ENCODE measurements around the gene SUPT3H.
"Not testable (repeated sequence)": the region's sequence is repeated elsewhere in the genome, so short reads cannot be mapped to it uniquely, and the experiment has no call there.

Gene SUPT3H

DNA sequence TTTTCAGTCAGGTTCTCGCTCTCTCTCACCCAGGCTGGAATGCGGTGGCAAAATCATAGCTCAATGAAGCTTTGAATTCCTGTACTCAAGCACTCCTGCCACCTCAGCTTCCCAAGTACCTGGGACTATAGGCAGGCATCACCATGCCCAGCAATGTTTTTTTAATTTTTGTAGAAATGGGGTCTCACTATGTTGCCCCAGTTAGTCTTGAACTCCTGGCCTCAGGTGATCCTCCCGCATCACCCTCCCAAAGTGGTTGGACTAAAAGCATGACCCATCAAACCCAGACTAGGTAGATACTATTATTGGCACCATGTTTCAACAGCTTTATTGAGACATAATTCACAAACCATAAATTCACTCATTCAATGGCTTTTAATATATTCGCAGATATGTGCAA is 122.3 kb downstream of the SUPT3H start:
- no peak for DNase-seq (ENCODE audit: low spot score)

DNA sequence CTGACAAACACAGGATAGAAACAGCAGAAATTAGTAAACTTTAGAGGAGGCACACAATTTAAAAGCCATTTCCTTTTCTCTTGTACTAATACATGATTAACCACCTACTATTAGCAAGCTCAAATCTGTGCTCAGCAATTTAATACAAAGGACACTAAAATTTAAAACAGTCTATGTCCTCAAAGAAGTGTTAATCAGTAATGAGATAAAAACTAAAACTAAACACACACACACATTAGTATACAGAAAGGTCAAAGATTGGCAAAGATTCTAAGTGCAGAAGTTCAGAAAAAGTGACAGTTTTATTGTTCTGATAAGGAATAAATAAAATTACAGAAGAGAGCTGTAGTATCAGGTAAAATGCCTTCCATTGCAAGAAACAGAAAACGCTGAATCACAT is 123.5 kb downstream of the SUPT3H start:
- DNase-seq (ENCODE audit: low spot score), result no peak

DNA sequence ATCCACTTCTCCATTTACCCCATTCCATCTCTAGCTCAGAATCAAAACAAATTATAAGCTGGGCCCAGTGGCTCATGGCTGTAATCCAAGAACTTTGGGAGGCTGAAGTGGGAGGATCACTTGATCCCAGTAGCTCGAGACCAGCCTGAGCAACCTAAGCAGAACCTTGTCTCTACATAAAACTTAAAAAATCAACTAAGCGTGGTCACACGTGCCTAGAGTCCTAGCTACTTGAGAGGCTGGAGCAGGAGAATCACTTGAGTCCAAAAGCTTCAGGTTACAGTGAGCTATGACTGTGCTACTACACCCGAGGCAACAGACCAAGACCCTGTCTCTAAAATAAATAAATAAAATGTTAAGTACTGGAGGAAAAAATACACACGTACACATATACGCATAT is 124.3 kb downstream of the SUPT3H start:
- DNase-seq (ENCODE audit: low spot score), result no peak

DNA sequence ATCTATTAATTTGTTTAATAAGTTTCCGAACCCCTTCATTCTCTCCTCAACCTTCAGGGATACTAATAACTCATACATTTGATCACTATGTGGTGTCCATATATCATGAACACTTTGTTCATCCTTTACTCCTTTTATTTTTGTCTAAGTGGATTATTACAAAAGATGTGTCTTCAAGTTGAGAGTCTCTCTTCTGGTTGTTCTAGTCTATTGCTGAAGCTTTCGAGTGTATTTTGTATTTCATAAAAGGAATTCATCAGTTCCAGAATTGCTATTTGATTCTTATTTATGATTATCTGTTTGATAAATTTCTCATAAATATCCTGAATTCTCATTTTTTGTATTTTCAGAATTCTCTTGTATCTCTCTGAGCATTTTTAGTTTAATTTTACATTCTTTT is 146.1 kb downstream of the SUPT3H start:
- DNase-seq (ENCODE audit: low spot score), result no peak

DNA sequence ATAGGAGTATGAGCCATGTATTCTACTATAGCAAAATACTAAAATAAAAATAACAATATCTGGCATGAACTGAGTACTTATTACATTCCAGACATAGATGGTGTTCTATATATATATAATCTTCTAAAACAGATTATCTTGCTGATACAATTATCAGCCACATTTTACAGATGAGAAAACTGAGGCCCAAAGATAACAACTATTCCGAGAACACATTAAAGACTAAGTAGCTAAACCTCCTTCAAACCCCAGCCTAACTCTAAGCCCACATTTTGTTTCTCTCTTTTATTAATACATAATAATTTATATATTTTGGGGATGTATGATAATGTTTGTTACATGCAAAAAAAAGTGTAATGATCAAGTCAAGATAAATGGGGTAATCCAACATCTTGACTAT is 148.3 kb downstream of the SUPT3H start:
- DNase-seq (ENCODE audit: low spot score), result no peak

DNA sequence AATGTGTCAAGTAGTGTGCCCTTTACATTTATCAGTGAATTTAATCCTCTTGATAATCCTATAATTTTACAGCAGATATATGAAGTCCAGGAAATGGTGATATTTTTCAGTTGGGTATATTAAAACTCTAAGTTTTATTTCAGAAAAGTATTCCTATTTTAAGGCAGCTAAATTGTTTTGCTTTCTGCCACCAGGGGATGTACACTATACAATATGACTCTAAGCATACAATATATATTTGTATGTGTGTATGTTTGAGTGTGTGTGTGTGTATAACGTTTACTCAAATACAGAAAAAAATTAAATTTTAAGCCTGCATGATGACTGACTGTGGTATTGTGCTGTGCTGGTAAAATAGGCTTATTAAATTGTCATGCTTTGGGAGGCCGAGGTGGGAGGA is 151.7 kb downstream of the SUPT3H start:
- no peak for DNase-seq (ENCODE audit: low spot score)

DNA sequence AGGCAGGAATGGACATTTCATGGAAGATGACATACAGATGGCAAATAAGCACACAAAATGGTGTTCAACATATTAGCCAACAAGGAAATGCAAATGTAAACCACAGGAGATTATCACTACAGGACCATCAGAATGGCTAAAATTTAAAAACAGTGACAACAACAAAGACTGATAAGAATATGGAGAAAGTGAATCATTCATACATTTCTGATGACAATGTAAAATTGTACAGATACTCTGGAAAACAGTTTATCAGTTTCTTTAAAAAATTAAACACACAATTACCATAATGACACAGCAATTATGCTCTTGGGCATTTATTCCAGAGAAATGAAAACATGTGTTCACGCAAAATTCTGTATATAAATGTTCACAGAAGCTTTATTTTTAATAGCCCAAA is 155.4 kb downstream of the SUPT3H start:
- no peak for DNase-seq (ENCODE audit: low spot score)

DNA sequence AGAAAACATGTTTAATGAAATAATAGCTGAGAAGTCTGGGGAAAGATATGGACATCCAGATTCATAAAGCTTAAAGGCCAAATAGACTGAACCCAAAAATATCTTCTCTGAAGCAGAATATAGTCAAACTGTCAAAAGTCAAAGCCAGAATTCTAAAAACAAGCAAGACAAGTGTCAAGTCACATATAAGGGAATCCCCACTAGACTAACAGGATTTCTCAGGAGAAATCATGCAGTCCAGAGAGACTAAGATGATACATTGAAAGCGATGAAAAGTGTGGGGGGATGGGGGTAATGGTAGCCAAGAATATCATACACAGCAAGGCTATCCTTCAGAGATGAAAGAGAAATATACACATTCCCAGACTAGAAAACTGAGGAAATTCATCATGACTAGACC is 162.0 kb downstream of the SUPT3H start:
- no peak for DNase-seq (ENCODE audit: low spot score)

DNA sequence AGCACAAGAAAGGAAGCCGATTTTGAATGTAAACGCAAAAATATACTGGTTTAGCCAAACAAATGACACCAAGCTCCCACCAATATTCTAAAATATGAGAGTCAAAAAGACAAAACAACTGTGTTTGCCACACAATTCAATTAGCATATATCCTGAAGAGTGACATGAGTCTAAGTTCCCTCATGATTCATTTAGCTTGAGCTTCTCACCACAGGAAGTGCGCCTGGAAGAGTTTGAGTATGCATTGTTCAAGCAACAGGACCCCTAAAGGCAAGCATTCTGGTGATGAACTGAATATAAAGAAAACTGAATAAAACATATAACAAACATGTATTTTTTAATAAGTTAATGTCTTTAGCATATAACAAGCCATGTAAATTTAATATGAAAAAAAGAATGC is 164.8 kb downstream of the SUPT3H start:
- DNase-seq (ENCODE audit: low spot score), result no peak

DNA sequence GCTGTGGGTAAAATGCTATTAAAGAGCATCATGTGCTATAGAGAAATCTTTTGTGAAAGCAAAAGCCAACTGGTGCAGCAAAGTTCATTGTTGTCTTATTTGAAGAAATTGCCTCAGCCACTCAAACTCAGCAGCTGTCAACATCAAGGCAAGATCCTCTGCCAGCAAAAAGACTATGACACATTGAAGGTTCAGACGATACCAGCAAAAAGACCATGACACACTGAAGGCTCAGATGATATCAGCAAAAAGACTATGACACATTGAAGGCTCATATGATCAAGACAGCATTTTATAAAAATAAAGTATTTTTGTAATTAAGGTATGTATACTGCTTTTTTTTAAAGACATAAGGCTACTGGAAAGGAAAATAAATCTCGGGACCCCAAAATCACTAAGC is 168.0 kb downstream of the SUPT3H start:
- DNase-seq (ENCODE audit: low spot score), result peak; percentile 5

DNA sequence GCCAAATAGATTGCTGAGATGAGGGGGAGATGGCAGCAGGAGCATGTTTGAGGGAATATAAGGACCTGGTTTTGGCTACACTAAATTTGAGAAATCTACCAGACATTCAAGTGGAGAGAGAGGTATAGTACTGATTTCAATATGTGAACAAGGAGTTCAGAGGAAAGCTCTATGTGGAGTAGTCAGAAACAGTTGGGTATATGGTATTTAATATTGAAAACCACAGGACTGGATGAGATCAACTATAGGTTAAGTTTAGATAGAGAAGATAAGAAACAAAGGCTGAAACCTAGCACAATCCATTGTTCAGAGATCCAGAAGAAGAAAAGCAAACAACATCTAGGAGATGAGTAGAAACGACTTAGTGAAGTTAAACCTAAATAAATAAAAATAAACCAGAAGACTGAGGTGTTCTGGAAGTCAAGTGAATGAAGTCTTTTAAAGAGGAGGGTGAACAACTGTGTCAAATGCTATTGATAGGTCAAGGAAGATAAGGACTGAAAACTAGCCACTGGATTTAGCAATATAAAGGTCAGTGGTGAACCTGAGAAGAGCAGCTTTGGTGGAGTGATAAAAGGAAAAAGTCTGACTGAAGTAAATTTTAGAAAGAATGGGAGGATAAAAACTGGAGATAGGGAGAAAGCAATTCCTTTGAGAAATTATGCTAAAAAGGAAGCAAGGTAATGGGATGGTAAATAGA is 170.8 kb downstream of the SUPT3H start:
- DNase-seq (ENCODE audit: low spot score), result no peak

DNA sequence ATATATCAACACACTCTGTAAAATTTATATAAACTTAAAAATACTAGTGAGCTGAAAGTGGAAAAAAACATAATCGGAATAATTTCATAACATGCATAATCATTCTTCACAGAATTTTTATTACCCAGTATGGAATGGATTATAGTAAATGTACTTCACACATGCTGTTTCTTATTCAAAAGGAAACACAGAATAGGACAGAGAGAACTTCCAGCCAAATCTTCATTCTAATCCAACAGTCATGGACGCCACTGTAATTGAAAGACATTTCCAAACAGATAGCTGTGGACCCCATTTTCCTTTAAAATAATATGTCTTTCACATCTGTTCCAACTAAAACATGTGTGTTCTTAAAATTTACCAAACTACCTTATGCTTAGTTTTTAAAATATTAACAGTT is 176.2 kb downstream of the SUPT3H start:
- no peak for DNase-seq (ENCODE audit: low spot score)

DNA sequence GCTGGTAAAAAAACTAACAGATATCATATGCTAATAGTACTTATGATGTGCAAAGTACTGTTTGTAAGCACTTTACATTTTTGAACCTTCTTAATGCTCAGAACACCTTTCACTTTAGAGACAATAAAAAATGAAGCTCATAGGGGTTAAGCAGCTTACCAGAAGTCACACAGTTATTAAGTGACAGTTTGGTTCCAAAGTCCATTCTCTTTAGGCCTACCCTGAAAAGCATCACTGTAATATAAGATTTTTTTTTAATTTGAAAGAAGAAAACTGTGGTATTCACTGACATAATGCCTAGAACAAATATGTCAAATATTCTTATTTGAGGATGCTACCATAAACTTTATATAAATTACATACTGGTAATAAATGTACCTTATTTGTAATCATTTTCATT is 177.2 kb downstream of the SUPT3H start:
- DNase-seq (ENCODE audit: low spot score), result no peak

DNA sequence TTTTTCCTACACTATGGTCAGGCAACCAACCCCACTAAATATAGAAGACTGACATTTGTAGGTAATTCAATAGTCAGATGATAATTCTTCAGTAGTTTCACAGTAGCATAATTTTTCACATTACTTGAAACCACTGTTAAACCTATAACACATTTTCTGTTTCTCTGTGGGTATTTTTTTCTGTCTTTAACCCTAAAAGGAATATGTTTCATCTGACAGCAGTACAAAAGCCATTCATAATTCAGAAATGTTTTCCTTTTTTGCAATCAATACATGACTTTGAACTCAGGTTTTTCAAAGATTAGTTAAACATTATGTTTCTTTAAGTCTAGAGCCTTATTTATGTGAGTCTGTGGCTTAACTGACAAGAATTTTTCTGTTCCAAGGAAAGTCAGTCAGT is 178.2 kb downstream of the SUPT3H start:
- DNase-seq (ENCODE audit: low spot score), result no peak

DNA sequence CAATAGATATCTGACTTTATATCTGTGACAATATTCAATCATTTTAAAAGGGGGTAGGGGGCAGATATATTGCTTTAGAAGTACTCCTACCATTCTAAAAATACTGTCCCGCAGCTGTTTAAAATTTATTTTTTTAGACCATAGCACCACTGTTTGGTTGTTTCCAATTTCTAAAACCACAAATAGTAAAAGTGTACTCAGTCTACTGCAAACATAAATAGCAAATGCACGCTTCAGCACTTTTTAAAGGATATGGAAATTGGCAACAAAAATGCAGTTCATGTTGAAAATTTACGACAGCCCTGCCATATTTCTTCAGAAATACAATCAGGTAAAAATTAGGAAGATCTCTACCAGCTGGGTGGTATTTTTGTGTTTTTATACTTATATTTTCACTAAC is 181.6 kb downstream of the SUPT3H start:
- DNase-seq (ENCODE audit: low spot score), result no peak

DNA sequence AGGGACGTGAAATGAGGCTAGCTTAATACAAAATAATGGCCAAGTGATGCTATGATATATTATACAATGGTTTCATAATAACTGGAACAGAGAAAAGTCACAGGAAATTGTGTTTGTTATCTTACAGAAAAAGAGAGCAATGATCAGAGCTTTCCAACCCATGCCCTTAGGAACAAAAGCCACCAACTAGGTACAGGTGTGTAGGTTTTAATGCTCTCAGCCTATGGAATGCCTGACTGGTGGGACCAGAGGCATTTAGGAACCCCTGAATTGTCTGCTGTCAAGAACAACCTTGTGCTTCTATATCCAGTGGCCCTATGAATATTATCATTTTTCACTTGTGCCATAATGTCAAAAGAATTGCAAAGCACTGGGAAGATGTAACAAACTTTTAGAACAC is 182.6 kb downstream of the SUPT3H start:
- DNase-seq (ENCODE audit: low spot score), result no peak

DNA sequence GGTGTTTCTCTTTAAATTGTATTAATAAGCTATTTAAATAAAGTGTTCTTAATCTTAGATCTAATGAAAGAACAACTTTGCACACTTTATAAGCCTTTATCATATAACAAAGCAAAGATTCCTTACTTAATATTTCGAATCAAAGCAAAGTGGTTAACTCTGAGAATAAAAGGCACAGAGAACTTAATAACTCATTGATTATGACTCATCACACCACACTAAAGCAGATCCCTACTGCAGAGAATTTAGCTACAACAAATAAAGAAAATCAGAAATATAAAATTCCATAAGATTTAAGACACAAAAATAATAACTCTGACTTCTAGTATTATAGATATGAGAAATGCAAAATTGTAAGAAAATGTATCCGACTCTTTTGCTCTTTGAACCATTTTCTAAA is 185.2 kb downstream of the SUPT3H start:
- no peak for DNase-seq (ENCODE audit: low spot score)

DNA sequence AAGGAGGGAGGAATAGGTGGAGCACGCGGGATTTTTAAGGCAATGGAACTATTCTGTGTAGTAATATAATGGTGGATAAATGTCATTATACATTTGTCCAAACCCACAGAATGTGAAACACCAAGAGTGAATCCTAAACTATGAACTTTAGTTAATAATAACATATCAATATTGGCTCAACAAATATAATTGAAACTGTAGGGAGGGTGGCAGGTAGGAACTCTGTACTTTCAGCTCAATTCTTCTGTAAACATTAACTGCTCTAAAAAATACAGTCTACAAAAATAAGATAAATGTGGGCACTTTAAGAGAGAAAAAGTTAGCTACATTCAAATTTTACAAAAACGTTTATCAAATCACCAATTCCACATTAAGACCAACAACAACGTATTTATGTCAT is 186.3 kb downstream of the SUPT3H start:
- no peak for DNase-seq (ENCODE audit: low spot score)

DNA sequence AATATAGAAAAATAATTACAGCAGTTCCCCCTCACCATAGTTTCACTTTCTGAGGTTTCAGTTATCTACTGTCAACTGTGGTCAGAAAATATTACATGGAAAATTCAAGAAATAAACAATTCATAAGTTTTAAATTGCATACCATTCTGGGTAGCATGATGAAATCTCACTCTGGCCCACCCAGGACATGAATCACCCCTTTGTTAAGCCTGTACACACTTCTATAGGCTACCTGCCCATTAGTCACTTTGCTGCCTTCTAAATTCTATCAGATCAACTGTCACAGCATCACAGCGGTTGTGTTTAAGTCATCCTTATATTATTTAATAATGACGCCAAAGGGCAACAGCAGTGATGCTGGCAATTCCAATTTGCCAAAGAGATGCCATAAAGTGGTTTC is 189.9 kb downstream of the SUPT3H start:
- no peak for DNase-seq (ENCODE audit: low spot score)

DNA sequence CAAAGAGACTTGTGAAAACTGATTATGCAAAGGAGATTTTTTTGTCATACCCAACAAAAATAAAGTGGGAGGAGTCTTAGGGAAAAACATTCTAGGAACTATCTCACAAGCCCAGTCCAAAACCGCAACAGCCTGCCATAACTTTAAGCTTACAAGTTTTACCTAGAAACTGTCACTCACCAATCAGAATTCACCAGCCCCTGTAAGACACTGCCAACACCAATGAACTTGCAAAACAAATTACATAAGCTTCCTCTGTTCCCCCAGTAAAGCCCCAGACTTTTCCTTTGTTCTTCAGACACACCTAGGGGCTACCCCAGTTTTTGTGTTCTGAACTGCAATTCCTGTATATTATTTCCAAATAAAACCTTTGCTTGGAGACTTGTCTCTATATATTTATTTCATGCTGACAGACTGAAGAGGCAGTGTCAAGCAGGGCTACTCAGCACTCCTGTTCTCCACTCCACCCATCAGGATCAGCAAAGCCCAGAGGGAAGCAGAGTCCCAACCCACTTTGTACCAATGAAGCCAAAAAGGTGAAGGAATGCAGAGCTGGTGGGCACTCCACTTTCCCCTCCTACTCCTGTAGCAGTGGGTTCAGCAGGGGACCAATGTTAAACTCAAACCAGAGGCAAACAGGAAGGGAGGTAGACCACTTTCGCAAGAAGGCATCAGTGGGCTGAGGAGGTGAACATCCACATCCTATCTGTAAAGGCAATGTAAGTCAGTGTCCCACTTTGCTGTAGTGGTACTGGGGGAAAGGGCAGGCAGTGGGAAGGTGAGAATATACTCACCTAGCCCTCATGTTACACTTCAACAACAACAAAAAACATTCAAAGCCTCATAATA is 192.1 kb downstream of the SUPT3H start:
- no peak for DNase-seq (ENCODE audit: low spot score)

DNA sequence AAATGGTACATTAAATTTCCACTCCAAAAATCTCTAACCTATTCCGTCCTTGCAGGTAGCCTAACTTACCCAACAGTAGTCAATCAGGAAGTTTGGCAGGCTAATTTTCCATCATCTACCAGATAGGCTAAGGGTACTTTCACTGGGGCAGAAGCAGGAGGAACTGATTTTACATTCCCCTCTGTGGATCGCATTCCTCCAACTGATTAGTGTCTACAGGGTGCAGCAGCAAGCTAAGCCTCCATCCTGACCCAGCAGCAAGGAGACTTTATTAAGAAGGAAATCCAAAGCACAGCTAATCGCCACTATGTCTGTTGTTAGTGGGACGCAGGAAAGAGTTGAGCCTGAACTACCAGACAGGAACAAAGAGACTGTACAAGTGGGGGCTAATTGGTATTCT is 192.8 kb downstream of the SUPT3H start:
- no peak for DNase-seq (ENCODE audit: low spot score)

DNA sequence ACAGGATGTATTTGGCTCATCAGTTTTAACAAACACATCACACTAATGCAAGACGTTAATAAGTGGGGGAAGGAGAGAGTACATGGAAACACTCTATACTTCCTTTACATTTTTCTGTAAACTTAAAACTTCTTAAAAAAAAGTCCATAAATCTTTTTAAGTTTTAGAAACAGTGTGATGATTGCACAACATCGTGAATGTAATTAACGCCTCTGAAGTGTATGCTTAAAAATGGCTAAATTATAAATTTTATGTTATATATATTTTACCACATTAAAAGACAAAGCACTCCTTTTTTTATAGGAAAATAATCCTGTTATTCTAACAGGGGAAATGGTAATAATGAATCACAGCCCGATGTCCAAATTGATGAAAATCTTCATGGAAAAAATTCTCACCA is 193.7 kb downstream of the SUPT3H start:
- DNase-seq (ENCODE audit: low spot score), result no peak

DNA sequence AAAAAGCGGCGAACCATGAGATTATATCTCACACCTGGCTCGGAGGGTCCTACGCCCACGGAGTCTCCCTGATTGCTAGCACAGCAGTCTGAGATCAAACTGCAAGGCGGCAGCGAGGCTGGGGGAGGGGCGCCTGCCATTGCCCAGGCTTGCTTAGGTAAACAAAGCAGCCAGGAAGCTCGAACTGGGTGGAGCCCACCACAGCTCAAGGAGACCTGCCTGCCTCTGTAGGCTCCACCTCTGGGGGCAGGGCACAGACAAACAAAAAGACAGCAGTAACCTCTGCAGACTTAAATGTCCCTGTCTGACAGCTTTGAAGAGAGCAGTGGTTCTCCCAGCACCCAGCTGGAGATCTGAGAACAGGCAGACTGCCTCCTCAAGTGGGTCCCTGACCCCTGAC is 201.4 kb downstream of the SUPT3H start:
- DNase-seq (ENCODE audit: low spot score), result not testable (repeated sequence)

DNA sequence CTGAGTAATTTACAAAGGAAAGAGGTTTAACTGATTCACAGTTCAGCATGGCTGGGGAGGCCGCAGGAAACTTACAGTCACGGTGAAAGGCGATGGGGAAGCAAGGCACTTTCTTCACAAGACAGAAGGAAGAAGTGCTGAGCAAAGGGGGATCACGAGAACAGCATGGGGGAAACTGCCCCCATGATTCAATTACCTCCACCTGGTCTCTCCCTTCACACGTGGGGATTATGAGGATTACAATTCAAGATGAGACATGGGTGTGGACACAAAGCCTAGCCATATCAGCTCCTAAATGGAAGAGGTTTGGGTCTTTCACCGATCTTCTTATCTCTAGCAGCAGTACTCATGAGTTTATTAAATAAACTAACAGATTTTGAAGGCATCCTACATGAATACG is 202.5 kb downstream of the SUPT3H start:
- no peak for DNase-seq (ENCODE audit: low spot score)

Measured in AG20443 (cell line).